Activated CD4-positive, alpha-beta T cell treated with anti-CD3 and anti-CD28 coated beads, Interleukin-2, amount 50 U/mL, for 24 hours (primary cell): ENCODE results near the gene LTBP3.
"Not testable (repeated sequence)": the region's sequence is repeated elsewhere in the genome, so short reads cannot be mapped to it uniquely, and the experiment has no call there.

Experiments used
- DNase-seq, 2 donors: peaks; one replicate each; pipeline ENCODE4 v3.0.0-alpha.2; 2020; ENCODE audit warnings: low read depth in 1 of 2, low spot score in 1 of 2

LTBP3 gene

DNA sequence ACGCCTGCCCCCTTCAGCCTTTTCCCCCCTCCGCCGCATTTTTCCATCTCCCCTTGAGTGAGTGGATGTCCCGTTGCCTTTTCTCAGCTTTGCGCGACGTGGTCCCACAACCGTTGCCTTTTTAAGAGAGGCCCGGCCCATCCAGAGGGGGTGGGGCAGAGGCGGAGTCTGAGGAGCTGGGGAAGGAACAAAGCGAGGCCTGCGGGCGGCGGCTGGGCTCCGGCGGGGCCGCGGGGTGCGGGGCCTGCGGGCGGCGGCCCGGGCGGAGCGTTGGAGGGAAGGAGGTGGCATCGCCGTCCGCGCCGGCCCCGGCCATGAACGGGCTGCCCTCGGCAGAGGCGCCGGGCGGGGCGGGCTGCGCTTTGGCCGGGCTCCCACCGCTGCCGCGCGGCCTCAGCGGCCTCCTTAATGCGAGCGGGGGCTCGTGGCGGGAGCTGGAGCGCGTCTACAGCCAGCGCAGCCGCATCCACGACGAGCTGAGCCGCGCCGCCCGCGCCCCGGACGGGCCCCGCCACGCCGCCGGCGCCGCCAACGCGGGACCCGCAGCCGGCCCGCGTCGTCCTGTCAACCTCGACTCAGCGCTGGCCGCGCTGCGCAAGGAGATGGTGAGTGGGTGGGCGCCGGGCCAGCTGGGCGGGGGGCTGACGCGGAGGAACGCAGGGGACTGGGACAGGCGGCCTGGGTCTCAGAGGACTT, 14.3 kb upstream of the LTBP3 start, which contains the start of gene FAM89B:
TSS of gene FAM89B (plus strand) at position 183 of the 696 bp plus-strand sequence. CDS start at position 315, 132 bp downstream.
- DNase-seq: peak; percentile 65 to 84

DNA sequence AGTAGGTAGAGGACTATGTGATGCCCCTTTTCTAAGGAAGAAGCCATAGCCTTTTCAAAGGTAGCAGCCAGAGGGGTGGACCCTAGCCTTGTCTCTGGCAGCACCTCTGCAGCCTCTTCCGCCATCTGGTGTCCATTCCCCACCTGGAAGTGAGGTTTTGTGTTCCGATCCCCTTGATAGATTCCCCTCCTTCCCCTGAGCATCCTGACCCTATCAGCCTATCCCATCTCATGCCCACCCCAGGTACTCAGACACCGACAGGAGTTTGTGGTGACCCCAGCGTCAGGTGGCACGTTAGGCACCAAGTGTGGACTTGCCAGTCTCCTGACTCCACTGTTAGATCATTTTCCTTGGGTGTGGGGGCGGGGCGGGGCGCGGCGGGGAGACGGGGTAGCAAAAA, 13.8 kb upstream of the LTBP3 start:
- no peak for DNase-seq

DNA sequence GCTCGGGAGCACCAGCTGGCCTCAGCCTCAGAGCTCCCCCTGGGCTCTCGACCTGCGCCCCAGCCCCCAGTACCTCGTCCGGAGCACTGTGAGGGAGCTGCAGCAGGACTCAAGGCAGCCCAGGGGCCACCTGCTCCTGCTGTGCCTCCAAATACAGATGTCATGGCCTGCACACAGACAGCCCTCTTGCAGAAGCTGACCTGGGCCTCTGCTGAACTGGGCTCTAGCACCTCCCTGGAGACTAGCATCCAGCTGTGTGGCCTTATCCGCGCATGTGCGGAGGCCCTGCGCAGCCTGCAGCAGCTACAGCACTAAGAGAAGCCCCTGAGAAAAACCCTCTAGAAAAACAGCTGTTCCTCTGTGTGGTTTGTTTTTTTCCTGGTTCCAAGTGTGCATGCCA, 13.3 kb upstream of the LTBP3 start:
- DNase-seq: no peak

DNA sequence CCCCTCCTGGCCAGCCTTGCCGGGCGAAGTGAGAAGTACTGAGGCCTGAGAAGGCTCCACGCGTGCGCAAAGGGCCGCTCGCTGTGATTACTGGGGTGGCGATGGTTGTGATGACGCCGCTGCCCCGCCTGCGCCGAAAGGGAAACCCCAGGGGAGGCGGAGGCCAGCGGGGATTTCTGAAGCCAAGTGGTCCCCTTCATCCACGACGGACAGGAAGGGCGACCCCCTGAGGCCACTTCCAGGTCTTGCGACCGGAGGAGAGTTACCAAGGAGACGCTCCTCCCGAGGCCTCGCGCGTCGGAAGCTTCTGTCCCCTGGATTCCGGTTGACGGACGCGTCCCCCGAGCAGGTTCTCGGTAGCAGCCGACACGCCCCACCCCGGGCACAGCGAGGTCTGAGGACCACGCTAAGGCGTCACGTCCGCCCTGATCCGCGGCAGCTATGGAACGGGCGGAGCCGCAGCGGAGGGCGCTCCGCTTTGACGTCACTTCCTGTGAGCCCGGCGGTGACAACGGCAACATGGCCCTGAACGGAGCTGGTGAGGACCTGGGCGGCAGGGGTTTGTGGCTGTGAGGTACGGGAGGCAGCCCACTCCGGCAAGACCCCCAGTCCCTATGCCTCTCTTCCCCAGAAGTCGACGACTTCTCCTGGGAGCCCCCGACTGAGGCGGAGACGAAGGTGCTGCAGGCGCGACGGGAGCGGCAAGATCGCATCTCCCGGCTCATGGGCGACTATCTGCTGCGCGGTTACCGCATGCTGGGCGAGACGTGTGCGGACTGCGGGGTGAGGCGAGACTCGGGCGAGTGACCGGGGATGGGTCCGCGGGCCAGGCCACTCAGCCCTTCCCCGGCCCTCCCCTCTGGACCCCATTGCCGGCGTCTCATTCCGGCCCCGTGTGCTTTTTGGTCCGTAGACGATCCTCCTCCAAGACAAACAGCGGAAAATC, 12.1 kb upstream of the LTBP3 start, which contains the start of gene ZNRD2:
TSS of gene ZNRD2 (plus strand) at position 505 of the 946 bp plus-strand sequence. CDS start at position 520, 15 bp downstream.
- peak; percentile 95 to 97 for DNase-seq

DNA sequence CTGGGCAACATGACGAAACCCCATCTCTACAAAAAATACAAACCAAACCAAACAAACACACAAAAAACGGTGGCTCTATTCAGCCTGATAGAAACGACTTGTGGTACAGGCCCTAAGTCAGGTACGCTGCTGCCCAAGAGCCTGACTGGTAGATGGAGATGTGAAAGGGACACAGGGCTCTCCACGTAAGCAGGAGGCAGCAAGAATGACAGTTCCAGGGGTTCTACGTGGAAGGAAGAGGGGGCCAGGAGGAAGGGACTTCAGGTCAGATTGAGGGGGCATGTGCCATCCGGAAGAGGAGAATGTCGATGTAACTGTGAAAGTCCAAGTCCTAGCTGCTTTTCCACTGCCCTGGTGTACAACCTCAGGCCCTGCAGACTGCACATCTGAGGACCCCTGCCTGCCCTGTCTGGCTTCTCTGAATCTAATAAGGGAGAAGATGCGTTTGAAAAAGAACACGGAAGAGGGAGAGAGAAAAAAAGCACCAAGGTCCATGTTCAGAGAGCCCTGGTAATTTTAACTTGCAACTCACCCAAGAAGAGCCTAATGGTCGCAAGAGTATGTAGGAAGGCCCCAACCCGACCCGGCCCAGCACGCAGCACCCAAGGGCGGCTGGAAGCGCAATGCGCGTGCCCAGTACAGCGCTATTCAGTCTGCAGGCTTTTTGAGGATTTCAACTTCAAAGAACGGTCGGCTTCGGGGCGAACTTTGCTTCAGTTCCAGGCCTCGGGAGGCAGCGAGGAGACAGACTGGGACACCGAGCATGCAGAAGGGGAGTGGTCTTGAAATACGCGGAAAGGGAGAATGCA, 11.2 kb upstream of the LTBP3 start:
- peak in 1 of 2 donors; percentile 57 for DNase-seq

DNA sequence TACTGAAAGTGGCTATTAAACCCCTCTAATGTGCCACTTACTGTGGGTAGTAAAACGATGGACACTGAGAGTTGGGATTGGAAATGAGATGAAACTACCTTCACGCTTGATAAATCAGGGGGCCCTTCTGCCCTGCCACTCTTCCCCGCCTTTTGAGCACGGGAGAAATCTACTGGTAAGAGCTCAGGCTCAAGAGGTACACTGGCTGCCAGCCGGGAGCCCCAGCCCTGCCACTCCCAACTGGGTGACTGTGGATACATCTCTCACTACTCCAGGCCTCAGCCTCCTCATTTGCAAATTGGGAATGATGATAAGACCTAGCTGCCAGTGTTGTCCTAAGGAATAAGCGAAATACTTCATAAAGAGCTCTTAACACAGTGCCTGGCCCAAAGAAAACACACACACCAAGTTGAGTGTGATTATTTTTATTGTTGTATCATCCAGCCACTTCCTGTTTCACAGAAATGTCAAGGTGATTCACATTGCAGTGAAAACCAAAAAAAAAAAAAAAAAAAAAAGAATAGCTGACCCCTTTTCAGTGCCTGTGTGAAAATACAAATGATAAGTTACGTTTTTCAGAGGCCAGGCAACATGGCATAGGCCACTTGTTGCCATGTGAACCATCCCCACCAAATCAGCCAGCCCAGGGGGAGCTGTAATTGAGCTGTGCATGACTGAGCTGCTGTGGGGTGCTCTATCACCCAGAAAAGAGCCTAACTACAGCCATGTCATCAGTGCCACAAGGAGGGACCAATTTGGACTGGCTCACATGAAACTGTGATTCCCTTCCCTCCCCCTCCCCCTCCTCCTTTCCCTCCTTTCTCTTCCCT, 7.7 kb upstream of the LTBP3 start:
- no peak for DNase-seq

DNA sequence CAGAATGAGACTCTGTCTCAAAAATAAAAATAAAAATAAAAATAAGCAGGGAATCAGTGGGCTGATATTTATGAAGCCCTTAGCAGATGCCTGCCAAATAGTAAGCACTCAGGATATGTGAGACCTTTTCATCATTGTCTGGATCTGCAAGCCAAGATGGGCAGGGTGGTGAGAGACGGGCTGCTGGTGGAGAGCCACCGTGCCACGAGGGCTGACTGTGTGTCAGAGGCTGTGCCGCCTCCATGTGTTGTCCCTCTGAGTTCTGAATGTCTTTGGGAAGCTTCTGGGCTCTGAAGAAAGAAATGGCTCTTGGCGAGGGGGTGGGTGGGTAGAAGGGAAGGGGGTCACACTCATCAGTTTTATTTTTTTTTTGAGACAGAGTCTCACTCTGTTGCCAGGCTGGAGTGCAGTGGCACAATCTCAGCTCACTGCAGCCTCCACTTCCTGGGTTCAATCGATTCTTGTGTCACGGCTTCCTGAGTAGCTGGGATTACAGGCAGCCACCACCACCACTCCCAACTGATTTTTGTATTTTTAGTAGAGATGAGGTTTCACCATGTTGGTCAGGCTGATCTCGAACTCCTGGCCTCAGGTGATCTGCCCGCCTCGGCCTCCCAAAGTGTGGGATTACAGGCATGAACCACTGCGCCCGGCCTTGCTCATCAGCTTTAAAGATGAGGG, 6.9 kb upstream of the LTBP3 start:
- DNase-seq: not testable (repeated sequence)

DNA sequence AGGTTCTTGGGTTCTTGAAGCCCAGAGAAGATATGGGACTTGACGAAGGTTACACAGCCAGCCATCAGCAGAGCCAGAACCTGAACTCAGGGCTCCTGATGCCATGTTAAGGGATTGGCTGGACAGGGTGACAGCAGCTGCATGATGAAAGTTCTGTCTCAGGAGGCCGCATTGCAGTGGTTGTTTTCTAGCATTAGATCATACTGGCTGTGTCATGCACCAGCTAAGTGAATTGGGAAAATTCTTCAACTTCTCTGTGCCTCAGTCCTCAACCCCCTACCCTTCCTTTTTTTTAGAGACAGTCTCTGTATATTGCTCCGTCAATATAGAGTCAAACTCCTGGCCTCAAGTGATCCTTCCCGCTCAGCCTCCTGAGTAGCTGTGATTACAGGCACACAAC, 5.4 kb upstream of the LTBP3 start:
- no peak for DNase-seq

DNA sequence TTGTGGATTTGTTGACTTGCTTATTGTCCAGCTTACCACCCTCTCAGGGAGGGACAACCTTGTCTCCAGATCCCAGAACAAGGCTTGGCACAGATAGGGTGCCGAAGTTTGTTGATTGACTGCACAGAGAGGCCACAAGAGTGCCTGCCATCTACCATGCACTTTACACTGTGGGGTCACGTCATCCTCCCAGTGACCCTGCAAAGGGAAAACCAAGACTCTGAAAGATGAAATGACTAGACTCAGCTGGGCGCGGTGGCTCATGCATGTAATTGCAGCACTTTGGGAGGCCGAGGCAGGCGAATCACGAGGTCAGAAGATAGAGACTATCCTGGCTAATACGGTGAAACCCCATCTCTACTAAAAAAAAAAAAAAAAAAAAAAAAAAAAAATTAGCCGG, 4.6 kb upstream of the LTBP3 start:
- no peak for DNase-seq

DNA sequence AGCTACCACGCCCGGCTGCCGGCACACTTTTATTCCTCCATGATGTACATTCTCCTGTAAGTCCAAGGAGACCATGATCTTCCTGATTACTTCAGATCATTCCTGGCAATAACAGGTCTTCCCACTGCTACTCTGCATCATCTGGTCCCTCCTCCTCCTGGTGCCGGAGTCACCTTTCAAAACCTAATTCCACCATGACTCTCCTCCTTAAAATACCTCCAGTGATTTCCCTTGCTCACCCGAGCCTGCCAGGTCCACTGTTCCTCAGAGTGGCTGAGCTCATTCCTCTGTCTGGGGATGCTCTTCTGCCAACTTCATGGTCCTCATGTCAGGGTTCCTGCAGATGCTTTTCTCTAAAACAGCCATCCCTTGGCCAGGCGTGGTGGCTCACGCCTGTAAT, 3.9 kb upstream of the LTBP3 start:
- DNase-seq: no peak

DNA sequence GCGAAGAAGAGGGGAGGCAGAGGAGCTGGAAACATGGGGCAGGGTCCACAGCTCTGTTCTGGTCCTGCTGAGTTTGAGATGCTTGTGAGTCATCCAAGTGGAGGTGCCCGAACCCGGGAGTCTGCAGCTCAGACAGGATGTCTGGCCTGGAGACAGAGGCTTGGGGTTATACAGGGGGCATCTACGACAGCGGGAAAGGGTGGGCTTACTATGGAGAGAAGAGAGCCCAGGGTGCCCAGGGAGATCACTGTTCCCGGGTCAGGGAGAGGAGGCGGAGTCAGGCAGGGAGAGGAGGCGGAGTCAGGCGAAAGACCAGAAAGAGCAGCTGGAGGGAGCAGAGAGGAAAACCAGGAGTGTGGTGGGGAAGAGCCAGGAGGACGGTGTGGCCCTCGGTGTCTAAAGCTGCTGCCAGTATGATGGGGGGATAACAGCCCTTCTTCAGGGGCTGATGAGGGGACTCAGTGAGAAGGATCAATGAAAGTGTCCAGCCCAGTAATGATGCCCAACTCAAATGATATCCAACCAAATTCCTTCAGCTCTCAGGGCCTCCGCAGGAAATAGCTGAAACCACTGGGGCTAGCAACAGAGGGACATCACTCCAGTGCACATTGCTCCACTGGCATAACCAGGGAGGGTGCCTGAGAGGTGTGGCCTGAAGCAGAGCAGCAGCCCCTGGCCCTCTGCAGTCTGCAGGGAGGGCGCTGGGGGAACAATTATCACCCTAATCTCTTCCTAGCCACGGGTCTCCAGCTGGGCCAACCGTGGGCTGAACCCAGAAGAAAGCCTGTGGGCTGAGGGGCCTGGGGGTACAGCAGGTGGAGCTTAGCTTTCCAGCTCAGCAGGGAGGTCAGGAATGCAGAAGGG, 2.6 kb upstream of the LTBP3 start:
- DNase-seq: no peak

DNA sequence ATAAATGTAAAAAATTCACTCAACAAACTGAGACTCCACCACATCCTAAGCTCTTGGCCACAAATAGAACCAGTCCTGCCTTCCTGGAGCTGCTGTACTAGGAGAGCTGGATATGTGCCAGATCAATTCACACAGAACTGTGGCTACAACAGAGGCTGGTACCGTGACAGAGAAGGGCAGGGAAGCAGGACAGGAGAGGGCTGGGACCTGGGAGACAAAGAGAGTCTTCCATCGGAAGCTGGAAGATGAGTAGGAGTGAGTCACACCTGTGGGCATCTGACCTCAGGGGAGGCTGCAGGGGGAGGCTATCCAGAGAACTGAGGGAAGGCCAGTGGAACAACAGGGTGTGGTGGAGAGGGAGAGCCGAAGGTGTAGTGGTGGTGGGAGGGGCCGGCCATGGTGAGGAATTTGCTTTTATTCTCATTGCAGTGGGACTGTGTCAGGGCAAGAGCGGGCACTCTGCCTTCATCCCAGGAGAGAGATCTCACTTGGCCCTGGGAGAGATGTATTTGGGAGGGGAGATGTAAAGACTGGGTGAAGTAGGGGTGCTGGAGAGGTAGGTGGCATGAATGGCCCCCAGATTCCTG, 1.9 kb upstream of the LTBP3 start:
- no peak for DNase-seq

DNA sequence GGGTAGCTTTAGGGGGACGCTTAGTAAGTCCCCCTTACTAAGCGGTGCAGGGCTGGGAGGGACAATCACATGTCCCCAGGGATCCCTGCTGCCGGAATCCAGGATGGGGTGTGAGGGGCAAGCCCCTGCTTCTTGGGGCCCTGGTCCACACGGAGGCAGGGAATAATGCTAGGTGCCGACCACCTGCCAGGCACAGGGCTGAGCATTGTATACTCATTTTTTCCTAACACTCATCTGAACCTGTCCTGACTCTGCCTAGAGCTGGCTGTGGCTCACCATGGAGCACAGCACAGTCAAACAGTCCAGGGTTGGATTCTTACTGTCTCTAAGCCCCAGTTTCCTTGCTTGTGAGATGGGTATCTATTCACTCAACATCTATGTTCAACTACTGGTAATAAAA, 1.4 kb upstream of the LTBP3 start:
- DNase-seq: no peak

DNA sequence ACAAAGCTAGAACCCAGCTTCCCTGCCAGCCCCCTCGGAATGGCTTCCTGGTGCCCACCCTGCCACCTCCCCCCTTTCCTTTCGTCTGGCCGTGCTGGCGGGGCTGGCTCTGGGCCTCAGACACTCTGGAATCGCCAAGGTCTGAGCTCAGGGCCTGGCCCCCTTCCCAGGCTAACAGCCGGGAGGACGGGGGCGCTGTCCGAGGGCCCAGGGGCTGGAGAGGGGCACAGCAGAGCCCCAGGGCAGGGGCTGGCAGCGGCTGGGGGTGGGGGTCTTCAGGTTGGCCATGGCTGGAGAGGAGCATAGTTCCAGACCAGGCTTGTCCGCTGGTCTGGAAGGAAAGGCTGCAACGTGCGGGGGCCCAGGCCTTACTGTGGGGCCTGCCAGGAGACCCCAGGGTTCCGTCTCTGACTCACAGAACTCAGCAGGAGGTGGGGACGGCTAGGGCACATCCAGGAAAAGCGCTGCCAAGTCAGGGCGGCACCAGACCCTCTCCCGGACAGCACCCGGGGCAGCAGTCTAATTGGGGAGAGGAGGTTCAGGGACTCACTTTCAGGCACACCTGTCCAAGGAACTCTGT, 861 bp upstream of the LTBP3 start:
- no peak for DNase-seq

DNA sequence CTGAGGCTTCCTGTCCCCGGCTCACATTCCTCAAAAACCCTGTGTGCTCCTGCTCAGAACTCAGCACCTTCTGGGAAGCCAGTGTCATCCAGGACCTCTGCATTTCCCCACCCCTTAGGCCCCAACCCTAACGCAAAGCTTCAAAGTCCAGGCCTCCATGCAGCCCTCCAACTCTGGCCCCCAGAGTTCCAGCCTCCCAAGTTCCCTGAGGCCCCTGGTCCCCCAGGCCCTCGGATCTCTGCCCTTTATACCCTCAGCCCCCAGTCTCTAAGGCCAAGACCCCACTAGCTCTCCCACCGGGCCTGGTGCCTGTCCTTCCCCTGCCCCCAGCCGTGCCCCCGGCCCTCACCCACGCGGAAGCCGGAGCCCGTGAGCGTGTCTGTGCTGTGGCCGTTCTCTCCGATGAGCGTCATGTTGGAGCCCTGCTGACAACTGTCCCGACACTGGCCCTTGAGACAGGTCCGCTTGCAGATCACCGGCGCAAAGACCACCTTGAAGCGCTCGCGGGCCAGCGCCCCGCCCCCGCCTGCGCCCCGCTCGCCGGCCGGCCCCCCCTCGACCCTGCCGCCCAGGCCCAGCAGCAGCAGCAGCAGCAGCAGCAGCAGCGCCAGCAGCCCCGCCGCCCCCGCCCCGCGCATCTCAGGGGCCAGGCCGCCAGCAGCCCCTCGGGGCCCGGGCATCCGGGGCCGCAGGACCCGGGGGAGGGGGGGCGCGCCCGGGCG, 718 bp downstream of the LTBP3 start:
- DNase-seq: no peak

DNA sequence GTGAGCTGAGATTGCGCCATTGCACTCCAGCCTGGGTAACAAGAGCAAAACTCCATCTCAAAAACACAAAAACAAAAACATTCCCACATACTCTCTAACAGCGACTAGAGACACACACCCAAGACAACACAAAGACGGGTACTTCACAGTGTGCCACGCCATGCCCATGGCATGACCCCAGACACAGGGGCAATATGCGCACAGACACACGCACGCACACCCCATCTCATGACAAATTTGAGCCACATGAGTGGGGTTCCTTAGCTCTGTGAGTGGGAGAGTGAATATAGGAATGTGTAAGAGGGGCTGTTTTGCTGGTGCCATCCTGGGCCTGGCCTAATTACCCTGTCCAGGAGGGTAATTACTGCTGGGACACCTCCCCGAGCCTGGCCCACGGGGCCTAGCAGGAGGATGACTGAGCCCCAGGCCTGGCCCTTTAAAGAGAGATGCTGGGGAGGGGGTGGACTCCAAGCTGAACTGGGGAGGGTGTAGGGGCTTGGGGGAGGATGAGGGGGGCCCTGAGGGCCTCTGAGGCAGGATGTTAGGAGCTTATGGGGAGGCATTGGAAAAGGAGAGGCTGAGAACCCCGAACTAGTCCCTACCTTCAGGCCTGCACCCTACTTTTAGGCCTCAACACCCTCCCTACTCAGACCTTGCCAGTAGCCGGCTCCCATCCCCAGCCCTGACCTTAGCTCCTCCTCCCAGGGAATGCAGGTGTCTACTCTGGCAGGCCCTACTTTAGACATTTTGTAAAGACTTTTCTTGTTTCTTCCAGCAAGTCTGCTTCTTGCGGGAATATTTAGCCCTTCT, 1.5 kb downstream of the LTBP3 start:
- no peak for DNase-seq
